ENCODE measurements around the gene NQO1. TPM values are rescaled to one million over a fixed set of nuclear protein-coding genes. Genes with fewer than 3 reads are reported as not detected.

The NQO1 gene
- total and polyA plus RNA-seq, 2 of the 13 experiments (the other 11 are each of a cell fraction or from before 2014, with no cell fraction given): 464 to 1,060 TPM

GRCh38 chr16:69767459-69768229 lies 41.3 kb upstream of the NQO1 start:
- H3K4me3 ChIP-seq (replicated peaks in 1 of 3; ENCODE audit: insufficient read depth in 1 of 3, low read depth in 2 of 3, low read length in 3 of 3): no peak overlapping the region
- no TSS peak for BruUV-seq (replicated peaks)
- peak overlapping the region; percentile 50 for H3K4me2 ChIP-seq (ENCODE audit: low read depth, low read length)
- no peaks in the 10 kb centered on the region for H4K20me1 ChIP-seq (ENCODE audit: insufficient read depth, low read length)
- no peaks in the 10 kb centered on the region; a peak in 1 of 5 replicates for H3K27me3 ChIP-seq (ENCODE audit: control insufficient read depth in 1 of 2, insufficient read depth in 2 of 2, low read length in 2 of 2)
- peak; percentile 21 for FAIRE-seq
- no peaks in the 10 kb centered on the region for H3K36me3 ChIP-seq (replicated peaks in 1 of 2; ENCODE audit: control insufficient read depth in 1 of 2, insufficient read depth in 2 of 2, low read length in 2 of 2)
- no peak overlapping the region for H2AFZ ChIP-seq (ENCODE audit: low read length)
- H3K9ac ChIP-seq (ENCODE audit: insufficient read depth, low read depth, low read length): no peak overlapping the region
- intact Hi-C loops (cut with micrococcal nuclease; ENCODE audit: unreplicated experiment): no loop called here
- ChIA-PET POLR2A (interaction anchor here (2.8 kb wide), 1 partner anchor 13 kb away, joined by 9 read pairs; the partner anchor contains the start of gene NOB1), CTCF (ENCODE audit: low intra/inter-chr PET ratio, low total read pairs) (no interaction called here)
- 48% methylated on average over 5 of the region's 5 CpGs for WGBS (ENCODE audit: low lambda C conversion rate)
- ATAC-seq: no peak
- H3K9me3 ChIP-seq (ENCODE audit: low read length): no peaks in the 10 kb centered on the region
- peaks cover 72% of the 10 kb centered on the region for H3K79me2 ChIP-seq (ENCODE audit: insufficient read depth, low read length)
- no peak for DNase-seq (ENCODE audit: low spot score)
- in situ Hi-C loops (cut with HindIII; ENCODE audit: extremely low pct_ligation_motif_present, low pct_unique_long_range_greater_than_20kb): no loop called here
- peak overlapping the region; percentile 19 for H3K27ac ChIP-seq (ENCODE audit: extremely low read length, insufficient read depth, low read length)
- peaks cover 83% of the 10 kb centered on the region for H3K4me1 ChIP-seq (ENCODE audit: insufficient read depth, low read length)
- TF ChIP-seq NCOA2 (CRISPR knock-in tag; IDR thresholded peaks at IDR 0.05) (peak; percentile 13; the same call in 1 of the 2 replicates), EP300 (IDR thresholded peaks at IDR 0.05; ENCODE audit: low read depth in 2 of 2, low read length in 2 of 2) (peak in 1 of 2 experiments; percentile 30; a peak in 1 of 4 replicates), EP300 (CRISPR knock-in tag; IDR thresholded peaks at IDR 0.05; ENCODE audit: borderline replicate concordance) (no peak), ZSCAN22 (CRISPR knock-in tag; IDR thresholded peaks at IDR 0.05) (0 out of 2 replicates have a peak, but pooled peaks have one; percentile 3), ZBTB2 (CRISPR knock-in tag; IDR thresholded peaks at IDR 0.05; ENCODE audit: low read depth) (no peak), ZMYM2 (CRISPR knock-in tag; IDR thresholded peaks at IDR 0.05) (peak; percentile 63; the same call in 1 of the 2 replicates), ZMYM4 (CRISPR knock-in tag; IDR thresholded peaks at IDR 0.05) (0 out of 2 replicates have a peak, but pooled peaks have one; percentile 46), TCF7 (IDR thresholded peaks at IDR 0.05; ENCODE audit: low read depth) (0 out of 2 replicates have a peak, but pooled peaks have one; percentile 29), SOX6 (IDR thresholded peaks at IDR 0.05) (no peak), SOX6 (CRISPR knock-in tag; IDR thresholded peaks at IDR 0.05) (peak; percentile 30; the same call in 1 of the 2 replicates), ZMYM3 (CRISPR knock-in tag; IDR thresholded peaks at IDR 0.05) (peak; percentile 89), ZNF33B (CRISPR knock-in tag; IDR thresholded peaks at IDR 0.05) (no peak), POGZ (CRISPR knock-in tag; IDR thresholded peaks at IDR 0.05) (peak; percentile 71), ADNP (CRISPR knock-in tag; IDR thresholded peaks at IDR 0.05) (peak; percentile 57; the same call in 1 of the 2 replicates), ZNF644 (CRISPR knock-in tag; IDR thresholded peaks at IDR 0.05; ENCODE audit: low read depth) (peak; percentile 50; the same call in 1 of the 2 replicates), ZNF678 (CRISPR knock-in tag; IDR thresholded peaks at IDR 0.05) (peak; percentile 99; the same call in 1 of the 2 replicates), RARA (CRISPR knock-in tag; IDR thresholded peaks at IDR 0.05) (0 out of 2 replicates have a peak, but pooled peaks have one; percentile 10), ELF1 (CRISPR knock-in tag; IDR thresholded peaks at IDR 0.05) (no peak), HNF1A (IDR thresholded peaks at IDR 0.05; ENCODE audit: low read depth) (peak; percentile 59; the same call in 1 of the 2 replicates), HNF1A (CRISPR knock-in tag; IDR thresholded peaks at IDR 0.05; ENCODE audit: borderline replicate concordance) (no peak), SALL1 (CRISPR knock-in tag; IDR thresholded peaks at IDR 0.05) (peak; percentile 35; the same call in 1 of the 2 replicates)

All from HepG2 (cell line).